OCI-LY1 (cell line): ENCODE measurements around the gene S100G.

Source experiments
- EZH2 ChIP-seq: fragments of 200-600 bp; sonication (generic), shearing (Covaris generic); IDR thresholded peaks from 2 replicates; pipeline ENCODE4 v1.8.0; 2017; ENCODE audit warnings: borderline replicate concordance, mixed run types, mild to moderate bottlenecking, antibody characterized with exemption, low read length, moderate library complexity, mixed read lengths
- TF ChIP-seq, protein P1 (sequence below): fragments of 200-600 bp; sonication (generic), shearing (Covaris generic); IDR thresholded peaks from 2 replicates; pipeline ENCODE4 v1.5.1; 2017; ENCODE audit warnings: mild to moderate bottlenecking, antibody characterized with exemption, low read length, moderate library complexity, mixed read lengths

DNA sequence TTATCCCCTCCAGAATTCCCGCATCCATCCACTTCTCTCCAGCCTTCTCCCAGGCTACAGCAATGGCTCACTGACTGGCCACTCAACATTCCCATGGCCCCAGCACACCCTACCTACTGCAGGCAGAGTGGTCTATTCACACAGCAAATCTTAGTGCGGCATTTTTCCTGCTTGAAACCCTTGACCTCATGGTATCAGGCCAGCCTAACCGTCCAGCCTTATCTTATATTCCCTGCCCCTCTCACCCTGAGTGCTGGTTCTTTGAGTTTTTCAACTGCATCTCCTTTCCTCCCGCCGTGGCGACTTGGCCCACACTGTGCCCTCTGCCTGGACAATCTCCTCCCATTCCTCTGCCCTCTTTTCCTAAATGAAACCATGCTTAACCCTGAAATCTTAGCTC lies 10.0 kb upstream of the S100G start:
- TF ChIP-seq, protein P1, sequence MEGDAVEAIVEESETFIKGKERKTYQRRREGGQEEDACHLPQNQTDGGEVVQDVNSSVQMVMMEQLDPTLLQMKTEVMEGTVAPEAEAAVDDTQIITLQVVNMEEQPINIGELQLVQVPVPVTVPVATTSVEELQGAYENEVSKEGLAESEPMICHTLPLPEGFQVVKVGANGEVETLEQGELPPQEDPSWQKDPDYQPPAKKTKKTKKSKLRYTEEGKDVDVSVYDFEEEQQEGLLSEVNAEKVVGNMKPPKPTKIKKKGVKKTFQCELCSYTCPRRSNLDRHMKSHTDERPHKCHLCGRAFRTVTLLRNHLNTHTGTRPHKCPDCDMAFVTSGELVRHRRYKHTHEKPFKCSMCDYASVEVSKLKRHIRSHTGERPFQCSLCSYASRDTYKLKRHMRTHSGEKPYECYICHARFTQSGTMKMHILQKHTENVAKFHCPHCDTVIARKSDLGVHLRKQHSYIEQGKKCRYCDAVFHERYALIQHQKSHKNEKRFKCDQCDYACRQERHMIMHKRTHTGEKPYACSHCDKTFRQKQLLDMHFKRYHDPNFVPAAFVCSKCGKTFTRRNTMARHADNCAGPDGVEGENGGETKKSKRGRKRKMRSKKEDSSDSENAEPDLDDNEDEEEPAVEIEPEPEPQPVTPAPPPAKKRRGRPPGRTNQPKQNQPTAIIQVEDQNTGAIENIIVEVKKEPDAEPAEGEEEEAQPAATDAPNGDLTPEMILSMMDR: no peak
- no peak for TF ChIP-seq EZH2
